ENCODE data around the gene RPS13.

RPS13 gene

DNA sequence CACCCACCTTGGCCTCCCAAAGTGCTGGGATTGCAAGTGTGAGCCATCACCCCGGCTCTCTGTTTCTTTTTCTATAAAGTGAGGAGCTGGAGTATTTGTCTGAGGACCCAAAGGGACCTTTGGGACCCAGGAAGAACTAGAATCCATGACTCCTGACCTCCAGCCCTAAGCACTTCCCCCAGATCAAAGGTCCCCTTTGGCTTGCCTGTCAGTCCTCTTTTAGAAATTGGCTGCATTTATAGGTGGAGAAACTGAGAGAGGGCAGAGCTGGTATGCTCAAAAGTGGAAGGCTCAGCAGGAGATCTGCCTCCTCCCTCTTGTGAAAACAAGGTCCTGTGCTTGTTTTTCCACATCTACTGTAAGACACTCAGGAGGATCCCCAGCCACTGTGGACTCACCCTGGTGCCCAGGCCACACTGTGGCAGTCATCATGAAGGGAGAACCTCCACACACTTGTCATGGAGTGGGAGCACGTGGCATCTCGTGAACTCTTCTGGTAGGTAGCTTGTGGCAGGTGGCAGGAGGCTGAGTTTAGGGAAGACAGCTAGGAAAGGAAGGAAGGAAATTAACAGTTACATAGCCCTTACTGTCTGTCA is 50.9 kb downstream of the RPS13 start:
- DNase-seq (ENCODE audit: low read depth) = no peak
- no peak overlapping the region for H3K4me3 ChIP-seq (ENCODE audit: low read length)
- TF ChIP-seq, protein P1, sequence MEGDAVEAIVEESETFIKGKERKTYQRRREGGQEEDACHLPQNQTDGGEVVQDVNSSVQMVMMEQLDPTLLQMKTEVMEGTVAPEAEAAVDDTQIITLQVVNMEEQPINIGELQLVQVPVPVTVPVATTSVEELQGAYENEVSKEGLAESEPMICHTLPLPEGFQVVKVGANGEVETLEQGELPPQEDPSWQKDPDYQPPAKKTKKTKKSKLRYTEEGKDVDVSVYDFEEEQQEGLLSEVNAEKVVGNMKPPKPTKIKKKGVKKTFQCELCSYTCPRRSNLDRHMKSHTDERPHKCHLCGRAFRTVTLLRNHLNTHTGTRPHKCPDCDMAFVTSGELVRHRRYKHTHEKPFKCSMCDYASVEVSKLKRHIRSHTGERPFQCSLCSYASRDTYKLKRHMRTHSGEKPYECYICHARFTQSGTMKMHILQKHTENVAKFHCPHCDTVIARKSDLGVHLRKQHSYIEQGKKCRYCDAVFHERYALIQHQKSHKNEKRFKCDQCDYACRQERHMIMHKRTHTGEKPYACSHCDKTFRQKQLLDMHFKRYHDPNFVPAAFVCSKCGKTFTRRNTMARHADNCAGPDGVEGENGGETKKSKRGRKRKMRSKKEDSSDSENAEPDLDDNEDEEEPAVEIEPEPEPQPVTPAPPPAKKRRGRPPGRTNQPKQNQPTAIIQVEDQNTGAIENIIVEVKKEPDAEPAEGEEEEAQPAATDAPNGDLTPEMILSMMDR (conservative IDR thresholded peaks at IDR 0.05; ENCODE audit: low read length) = no peak

DNA sequence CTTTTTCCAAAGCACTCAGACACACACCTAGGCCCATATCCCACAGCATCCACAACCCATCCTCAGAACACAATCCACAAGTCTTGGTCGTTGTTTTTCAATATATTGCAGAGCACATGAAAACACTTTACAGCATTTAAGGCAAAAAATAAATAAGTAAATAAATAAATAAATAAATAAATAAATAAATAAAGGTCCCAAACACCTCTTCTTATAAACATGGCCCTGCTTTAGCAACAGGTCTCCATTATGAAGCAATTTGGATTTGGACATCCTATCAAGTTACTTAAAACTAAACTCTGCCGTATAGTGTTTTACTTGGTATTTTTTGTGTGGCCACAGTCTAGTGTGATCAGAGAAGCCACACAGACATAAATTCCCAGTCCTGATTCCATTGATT is 52.5 kb downstream of the RPS13 start:
- H3K4me3 ChIP-seq (ENCODE audit: low read length) = no peak overlapping the region
- DNase-seq (ENCODE audit: low read depth) = no peak
- TF ChIP-seq, protein P1 (conservative IDR thresholded peaks at IDR 0.05; ENCODE audit: low read length) = no peak
